DND-41 (cell line): ENCODE measurements around the gene ZSWIM5.
"Not testable (repeated sequence)": the region's sequence is repeated elsewhere in the genome, so short reads cannot be mapped to it uniquely, and the experiment has no call there.

ENCODE experiments used
- ATAC-seq: fragments of 200-7000 bp; cut with Tn5 transposase; 3 replicates; pipeline ENCODE4 v1.9.1; 2021; ENCODE audit warnings: low read depth; ENCODE audit not compliant: insufficient read depth
- DNase-seq: peaks from one replicate; pipeline ENCODE4 v3.0.0-alpha.2; 2020
- H2AFZ ChIP-seq: 2 replicates; pipeline ENCODE4 v1.6.0; 2012; ENCODE audit warnings: low read depth, low read length
- H3K27ac ChIP-seq: 2 replicates; pipeline ENCODE4 v1.5.1; 2012; ENCODE audit warnings: low read length, inconsistent platforms
- H3K27me3 ChIP-seq: fragments of 200-600 bp; sonication (generic); 2 replicates; pipeline ENCODE4 v1.6.0; 2012; ENCODE audit warnings: low read length, mild to moderate bottlenecking, inconsistent platforms; ENCODE audit not compliant: insufficient read depth, poor library complexity
- H3K36me3 ChIP-seq: 2 replicates; pipeline ENCODE4 v1.5.1; 2012; ENCODE audit warnings: low read length, inconsistent platforms; ENCODE audit not compliant: insufficient read depth
- H3K4me1 ChIP-seq: 2 replicates; pipeline ENCODE4 v1.5.1; 2012; ENCODE audit warnings: mild to moderate bottlenecking, low read length; ENCODE audit not compliant: insufficient read depth
- H3K4me2 ChIP-seq: 2 replicates; pipeline ENCODE4 v1.6.0; 2012; ENCODE audit warnings: mild to moderate bottlenecking, moderate library complexity, low read length, inconsistent platforms; ENCODE audit not compliant: insufficient read depth
- H3K4me3 ChIP-seq, 2 experiments: fragments of 200-600 bp in 1 of 2; shearing (Covaris generic) in 1 of 2; 2 replicates each; pipeline ENCODE4 v1.5.1; 2012 to 2016; ENCODE audit warnings: inconsistent platforms in 2 of 2, low read length in 2 of 2, mild to moderate bottlenecking in 2 of 2, low read depth in 1 of 2, moderate library complexity in 1 of 2
- H3K79me2 ChIP-seq: 2 replicates; pipeline ENCODE4 v1.6.0; 2012; ENCODE audit warnings: low read length, inconsistent platforms; ENCODE audit not compliant: insufficient read depth
- H3K9ac ChIP-seq: 2 replicates; pipeline ENCODE4 v1.6.0; 2012; ENCODE audit warnings: low read depth, mild to moderate bottlenecking, inconsistent platforms, low read length, moderate library complexity
- H3K9me3 ChIP-seq: 2 replicates; pipeline ENCODE4 v1.5.1; 2012; ENCODE audit warnings: low read length, moderate library complexity, mild to moderate bottlenecking, inconsistent platforms; ENCODE audit not compliant: insufficient read depth, severe bottlenecking
- H4K20me1 ChIP-seq: 2 replicates; pipeline ENCODE4 v1.6.0; 2012; ENCODE audit warnings: low read length; ENCODE audit not compliant: insufficient read depth
- EZH2 ChIP-seq: IDR thresholded peaks from 3 replicates; pipeline ENCODE4 v1.6.1; 2012; ENCODE audit warnings: borderline replicate concordance, low read depth, mild to moderate bottlenecking, moderate library complexity, low read length, inconsistent platforms; ENCODE audit not compliant: severe bottlenecking
- TF ChIP-seq, protein P1 (sequence below): IDR thresholded peaks from 2 replicates; pipeline ENCODE4 v1.5.1; 2012; ENCODE audit warnings: borderline replicate concordance, low read length, moderate library complexity, mild to moderate bottlenecking; ENCODE audit not compliant: poor library complexity, severe bottlenecking; ENCODE audit errors: extremely low read depth

The ZSWIM5 gene

DNA sequence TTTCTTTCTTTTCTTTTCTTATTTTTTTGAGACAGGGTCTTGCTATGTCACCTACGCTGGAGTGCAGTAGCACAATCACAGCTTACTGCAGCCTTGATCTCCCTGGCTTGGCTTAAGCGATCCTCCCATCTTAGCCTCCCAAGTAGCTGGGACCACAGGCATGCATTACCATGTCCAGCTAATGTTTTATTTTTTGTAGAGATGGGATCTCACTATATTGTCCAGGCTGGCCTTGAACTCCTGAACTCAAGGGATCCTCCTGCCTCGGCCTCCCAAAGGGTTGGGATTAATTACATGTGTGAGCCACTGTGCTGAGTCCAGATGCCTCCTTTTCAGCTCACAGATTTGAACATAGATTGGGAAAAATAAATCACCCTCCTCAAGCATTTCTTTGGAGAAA is 98.6 kb downstream of the ZSWIM5 start:
- Histone ChIP-seq H3K79me2 (no peaks in the 10 kb centered on the region), H3K36me3 (no peaks in the 10 kb centered on the region), H3K27me3 (peaks cover 2% of the 10 kb centered on the region), H4K20me1 (no peaks in the 10 kb centered on the region), H2AFZ (no peak overlapping the region), H3K4me3 (no peak overlapping the region), H3K9ac (no peak overlapping the region), H3K4me2 (no peak overlapping the region), H3K27ac (no peak overlapping the region), H3K4me1 (no peaks in the 10 kb centered on the region), H3K9me3 (no peaks in the 10 kb centered on the region)
- no peak for DNase-seq
- no peak for ATAC-seq
- no peak for TF ChIP-seq EZH2
- TF ChIP-seq, protein P1, sequence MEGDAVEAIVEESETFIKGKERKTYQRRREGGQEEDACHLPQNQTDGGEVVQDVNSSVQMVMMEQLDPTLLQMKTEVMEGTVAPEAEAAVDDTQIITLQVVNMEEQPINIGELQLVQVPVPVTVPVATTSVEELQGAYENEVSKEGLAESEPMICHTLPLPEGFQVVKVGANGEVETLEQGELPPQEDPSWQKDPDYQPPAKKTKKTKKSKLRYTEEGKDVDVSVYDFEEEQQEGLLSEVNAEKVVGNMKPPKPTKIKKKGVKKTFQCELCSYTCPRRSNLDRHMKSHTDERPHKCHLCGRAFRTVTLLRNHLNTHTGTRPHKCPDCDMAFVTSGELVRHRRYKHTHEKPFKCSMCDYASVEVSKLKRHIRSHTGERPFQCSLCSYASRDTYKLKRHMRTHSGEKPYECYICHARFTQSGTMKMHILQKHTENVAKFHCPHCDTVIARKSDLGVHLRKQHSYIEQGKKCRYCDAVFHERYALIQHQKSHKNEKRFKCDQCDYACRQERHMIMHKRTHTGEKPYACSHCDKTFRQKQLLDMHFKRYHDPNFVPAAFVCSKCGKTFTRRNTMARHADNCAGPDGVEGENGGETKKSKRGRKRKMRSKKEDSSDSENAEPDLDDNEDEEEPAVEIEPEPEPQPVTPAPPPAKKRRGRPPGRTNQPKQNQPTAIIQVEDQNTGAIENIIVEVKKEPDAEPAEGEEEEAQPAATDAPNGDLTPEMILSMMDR = no peak

DNA sequence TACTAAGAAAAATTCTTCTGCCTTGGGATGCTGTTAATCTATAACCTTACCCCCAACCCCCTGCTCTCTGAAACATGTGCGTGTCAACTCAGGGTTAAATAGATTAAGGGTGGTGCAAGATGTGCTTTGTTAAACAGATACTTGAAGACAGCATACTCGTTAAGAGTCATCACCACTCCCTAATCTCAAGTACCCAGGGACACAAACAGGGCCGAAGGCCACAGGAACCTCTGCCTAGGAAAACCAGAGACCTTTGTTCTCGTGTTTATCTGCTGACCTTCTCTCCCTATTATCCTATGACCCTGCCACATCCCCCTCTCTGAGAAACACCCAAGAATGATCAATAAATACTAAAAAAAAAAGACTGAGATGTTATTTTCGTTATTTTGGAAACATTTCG is 99.5 kb downstream of the ZSWIM5 start:
- H2AFZ ChIP-seq, H3K4me3 ChIP-seq, H3K36me3 ChIP-seq, H3K27ac ChIP-seq, ATAC-seq, H4K20me1 ChIP-seq, H3K4me2 ChIP-seq, H3K27me3 ChIP-seq, H3K79me2 ChIP-seq, H3K9ac ChIP-seq, H3K9me3 ChIP-seq, DNase-seq, H3K4me1 ChIP-seq: not testable (repeated sequence)

DNA sequence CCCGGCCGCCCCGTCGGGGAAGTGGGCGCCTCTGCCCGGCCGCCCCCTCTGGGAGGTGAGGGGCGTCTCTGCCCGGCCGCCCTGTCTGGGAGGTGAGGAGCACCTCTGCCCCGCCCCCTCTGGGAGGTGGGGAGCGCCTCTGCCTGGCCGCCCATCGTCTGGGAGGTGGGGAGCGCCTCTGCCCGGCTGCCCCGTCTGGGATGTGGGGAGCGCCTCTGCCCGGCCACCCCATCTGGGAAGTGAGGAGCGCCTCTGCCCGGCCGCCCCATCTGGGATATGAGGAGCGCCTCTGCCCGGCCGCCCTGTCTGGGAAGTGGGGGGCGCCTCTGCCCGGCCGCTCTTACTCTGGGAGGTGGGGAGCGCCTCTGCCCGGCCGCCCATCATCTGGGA is 100.3 kb downstream of the ZSWIM5 start:
- H4K20me1 ChIP-seq, DNase-seq, H3K9me3 ChIP-seq, H3K79me2 ChIP-seq, H3K27ac ChIP-seq, H3K4me1 ChIP-seq, H3K36me3 ChIP-seq, H3K27me3 ChIP-seq, H3K9ac ChIP-seq, H2AFZ ChIP-seq, H3K4me2 ChIP-seq, ATAC-seq, H3K4me3 ChIP-seq: not testable (repeated sequence)

DNA sequence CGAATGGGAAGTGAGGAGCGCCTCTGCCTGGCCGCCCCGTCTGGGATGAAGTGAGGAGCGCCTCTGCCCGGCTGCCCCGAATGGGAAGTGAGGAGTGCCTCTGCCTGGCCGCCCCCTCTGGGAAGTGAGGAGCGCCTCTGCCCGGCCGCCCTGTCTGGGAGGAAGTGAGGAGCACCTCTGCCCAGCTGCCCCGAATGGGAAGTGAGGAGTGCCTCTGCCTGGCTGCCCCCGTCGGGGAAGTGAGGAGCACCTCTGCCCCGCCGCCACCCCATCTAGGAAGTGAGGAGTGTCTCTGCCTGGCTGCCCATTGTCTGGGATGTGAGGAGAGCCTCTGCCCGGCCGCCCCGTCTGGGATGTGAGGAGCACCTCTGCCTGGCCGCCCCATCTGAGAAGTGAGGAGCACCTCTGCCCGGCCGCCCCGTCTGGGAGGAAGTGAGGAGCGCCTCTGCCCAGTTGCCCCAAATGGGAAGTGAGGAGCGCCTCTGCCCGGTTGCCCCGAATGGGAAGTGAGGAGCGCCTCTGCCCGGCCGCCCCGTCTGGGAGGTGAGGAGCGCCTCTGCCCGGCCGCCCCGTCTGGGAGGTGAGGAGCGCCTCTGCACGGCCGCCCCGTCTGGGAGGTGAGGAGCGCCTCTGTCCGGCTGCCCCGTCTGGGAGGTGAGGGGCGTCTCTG is 100.8 kb downstream of the ZSWIM5 start:
- not testable (repeated sequence) for H3K27me3 ChIP-seq, H3K36me3 ChIP-seq, DNase-seq, H4K20me1 ChIP-seq, H3K9ac ChIP-seq, H3K4me2 ChIP-seq, H3K4me3 ChIP-seq, H3K79me2 ChIP-seq, H2AFZ ChIP-seq, ATAC-seq, H3K9me3 ChIP-seq, H3K4me1 ChIP-seq, H3K27ac ChIP-seq

DNA sequence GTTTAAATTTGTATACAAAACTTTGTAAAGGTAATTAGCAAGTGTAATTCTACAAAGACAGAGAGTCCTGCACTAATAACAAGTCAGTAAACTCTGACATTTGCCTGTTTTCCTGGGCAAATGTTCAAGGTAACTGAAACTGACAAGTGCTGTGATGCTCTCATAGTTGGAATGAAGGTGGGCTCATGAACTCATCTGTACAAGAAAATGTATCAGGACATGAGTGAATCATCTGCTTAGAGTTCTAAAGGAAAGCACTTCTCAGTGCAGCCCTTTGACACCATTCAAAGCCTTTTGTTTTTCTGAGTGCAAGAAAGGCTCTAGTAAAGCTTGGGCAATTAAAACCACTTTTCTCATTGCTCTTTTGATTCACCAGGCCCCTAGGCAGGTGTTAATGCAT is 102.9 kb downstream of the ZSWIM5 start:
- no peak for ATAC-seq
- Histone ChIP-seq H3K9me3 (no peaks in the 10 kb centered on the region), H3K4me2 (no peak overlapping the region), H3K79me2 (no peaks in the 10 kb centered on the region), H3K4me1 (no peaks in the 10 kb centered on the region), H3K27ac (no peak overlapping the region), H3K27me3 (no peaks in the 10 kb centered on the region), H2AFZ (no peak overlapping the region), H4K20me1 (no peaks in the 10 kb centered on the region), H3K9ac (no peak overlapping the region), H3K4me3 (no peak overlapping the region), H3K36me3 (no peaks in the 10 kb centered on the region)
- DNase-seq = no peak
- TF ChIP-seq EZH2 = no peak
- TF ChIP-seq, protein P1 = no peak
